ENCODE data around the gene ZBTB7B.

- TF ChIP-seq EZH2phosphoT487 (IDR thresholded peaks at IDR 0.05; ENCODE audit: low read depth) (no peak), CTCF (IDR thresholded peaks at IDR 0.05; ENCODE audit: low read depth, low read length) (no peak)
These were observed 36.5 kb upstream of the ZBTB7B start for GRCh38 chr1:154966111-154966510.
